Activated CD4-positive, alpha-beta T cell treated with anti-CD3 and anti-CD28 coated beads for 4 hours (primary cell): ENCODE measurements around the gene CD8A.
A peak's percentile ranks its signal among the peaks of the same experiment; 100 is the strongest.
"Not testable (repeated sequence)": the region's sequence is repeated elsewhere in the genome, so short reads cannot be mapped to it uniquely, and the experiment has no call there.

Experiments used
- DNase-seq, 2 donors: peaks; one replicate each; pipeline ENCODE4 v3.0.0-alpha.2; 2020

The CD8A gene

DNA sequence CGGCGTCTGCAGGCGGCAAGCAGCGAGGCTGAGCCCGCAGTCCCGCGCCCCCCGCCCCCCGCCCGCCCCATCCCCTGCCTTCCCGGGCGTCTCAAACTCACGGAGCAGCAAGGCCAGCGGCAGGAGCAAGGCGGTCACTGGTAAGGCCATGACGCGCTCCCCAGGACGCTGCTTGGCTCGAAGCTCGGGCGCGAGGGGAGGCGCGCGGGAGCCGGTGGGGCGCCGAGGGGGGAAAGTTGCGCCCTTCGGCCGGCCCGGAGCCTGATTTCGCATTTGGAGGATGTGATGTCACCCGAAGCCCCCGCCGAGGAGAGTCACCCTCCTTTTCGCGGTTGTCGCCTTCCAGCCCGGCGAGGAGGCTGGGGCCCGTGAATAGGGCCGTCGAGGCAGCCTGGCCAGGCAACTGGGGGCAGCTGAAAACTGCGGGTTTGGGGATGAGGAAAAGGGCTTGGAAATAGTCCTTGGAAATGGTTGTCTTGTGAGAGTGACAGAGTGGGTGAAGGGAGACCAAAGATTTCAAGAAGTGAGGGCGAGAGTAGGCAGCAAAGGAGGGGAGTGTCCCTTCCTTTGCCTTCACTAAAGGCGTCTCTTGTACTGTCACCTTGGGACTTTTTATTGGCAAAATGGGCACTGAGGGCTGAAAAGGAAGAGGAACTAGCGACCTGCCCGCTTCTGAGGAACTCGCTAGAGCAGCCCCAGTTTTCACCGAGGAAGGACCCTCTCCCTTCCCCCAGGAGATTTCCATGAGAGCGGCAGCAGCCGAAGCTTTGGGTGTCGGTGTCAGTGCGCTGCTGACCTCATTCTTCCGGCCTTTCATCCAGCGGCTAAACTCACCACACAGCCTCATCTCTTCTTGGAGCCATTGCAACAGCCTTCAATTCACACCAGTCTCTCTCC lies at the start of gene CD8A:
CD8A (minus strand) TSS at position 238 of the 897 bp plus-strand sequence; CDS start at position 150, 88 bp downstream.
- DNase-seq, result no peak

GRCh38 chr2:86839871-86840548 lies 49.3 kb upstream of the CD8A start:
- not testable (repeated sequence) for DNase-seq

DNA sequence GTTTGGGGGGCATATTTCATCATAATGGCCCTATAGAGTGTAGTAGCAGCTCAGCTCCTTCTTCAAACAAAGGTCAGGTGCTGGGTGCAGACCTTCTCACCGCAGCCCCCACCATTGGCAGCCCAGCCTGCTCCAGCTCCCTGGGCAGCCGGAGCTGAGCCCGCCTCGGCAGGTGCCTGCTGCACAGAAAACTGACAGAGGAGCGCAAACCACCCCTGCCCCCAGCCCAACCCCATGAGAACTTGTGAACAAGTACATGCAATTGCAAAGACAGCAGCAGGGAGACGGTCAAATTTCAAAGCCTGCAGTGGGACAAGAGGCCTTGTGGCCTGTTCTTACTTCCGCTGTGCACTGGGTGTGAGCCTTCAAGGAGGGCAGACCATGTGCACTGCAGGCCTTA lies 48.7 kb upstream of the CD8A start:
- not testable (repeated sequence) for DNase-seq

- not testable (repeated sequence) for DNase-seq
Observed at GRCh38 chr2:86837714-86838113, 47.0 kb upstream of the CD8A start.

- DNase-seq, result peak; percentile 59 to 65
Observed at GRCh38 chr2:86836915-86837695, 46.4 kb upstream of the CD8A start.

DNA sequence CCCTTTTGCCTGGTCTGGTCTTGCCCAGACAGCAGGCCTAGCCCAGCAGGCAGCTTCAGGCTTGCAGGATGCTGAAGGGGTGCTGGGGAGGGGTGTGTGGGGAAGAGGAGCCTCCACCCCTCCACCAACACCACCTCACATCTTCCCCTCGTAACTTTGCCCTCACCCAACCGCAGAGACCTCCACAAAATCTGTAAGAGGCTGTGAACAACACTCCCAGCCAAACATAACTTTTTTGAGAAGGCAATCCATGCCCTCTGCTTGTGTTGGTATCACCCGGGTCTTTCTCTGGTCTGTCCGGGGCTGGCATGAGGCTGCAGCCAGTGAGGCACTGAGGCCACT lies 44.8 kb upstream of the CD8A start:
- not testable (repeated sequence) for DNase-seq

DNA sequence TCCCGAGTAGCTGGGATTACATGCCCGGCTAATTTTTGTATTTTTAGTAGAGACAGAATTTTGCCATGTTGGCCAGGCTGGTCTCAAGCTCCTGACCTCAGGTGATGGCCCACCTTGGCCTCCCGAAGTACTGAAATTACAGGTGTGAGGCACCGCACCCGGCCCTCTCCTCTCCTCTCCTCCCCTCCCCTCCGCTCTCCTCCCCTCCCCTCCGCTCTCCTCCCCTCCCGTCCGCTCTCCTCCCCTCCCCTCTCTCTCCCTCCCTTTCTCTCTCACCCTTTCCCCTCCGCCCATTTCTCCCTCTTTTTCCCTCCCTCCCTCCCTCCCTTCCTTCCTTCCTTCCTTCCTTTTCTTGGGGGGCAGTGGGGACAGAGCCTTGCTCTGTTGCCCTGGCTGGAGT lies 42.6 kb upstream of the CD8A start:
- DNase-seq, result no peak

GRCh38 chr2:86832334-86833096 lies 41.8 kb upstream of the CD8A start:
- DNase-seq, result no peak

GRCh38 chr2:86831537-86831936 lies 40.8 kb upstream of the CD8A start:
- DNase-seq, result no peak

DNA sequence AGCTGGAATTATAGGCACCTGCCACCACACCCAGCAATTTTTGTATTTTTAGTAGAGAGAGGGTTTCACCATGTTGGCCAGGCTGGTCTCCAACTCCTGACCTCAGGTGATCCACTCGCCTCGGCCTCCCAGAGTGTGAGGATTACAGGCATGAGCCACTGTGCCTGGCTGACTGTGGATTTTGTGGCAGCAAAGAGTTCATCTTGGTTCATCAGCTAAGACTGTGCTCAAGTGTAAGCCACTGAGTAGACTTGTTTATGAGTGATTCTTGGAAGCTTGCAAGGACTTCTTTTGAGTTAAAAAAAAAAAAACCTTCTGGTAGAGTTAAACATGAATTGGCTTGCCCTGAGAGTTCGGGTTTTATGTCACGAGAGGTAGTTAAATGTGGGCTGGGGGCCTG lies 36.2 kb upstream of the CD8A start:
- DNase-seq, result no peak

GRCh38 chr2:86825693-86826381 lies 35.1 kb upstream of the CD8A start:
- no peak for DNase-seq

GRCh38 chr2:86825036-86825692 lies 34.5 kb upstream of the CD8A start:
- no peak for DNase-seq

DNA sequence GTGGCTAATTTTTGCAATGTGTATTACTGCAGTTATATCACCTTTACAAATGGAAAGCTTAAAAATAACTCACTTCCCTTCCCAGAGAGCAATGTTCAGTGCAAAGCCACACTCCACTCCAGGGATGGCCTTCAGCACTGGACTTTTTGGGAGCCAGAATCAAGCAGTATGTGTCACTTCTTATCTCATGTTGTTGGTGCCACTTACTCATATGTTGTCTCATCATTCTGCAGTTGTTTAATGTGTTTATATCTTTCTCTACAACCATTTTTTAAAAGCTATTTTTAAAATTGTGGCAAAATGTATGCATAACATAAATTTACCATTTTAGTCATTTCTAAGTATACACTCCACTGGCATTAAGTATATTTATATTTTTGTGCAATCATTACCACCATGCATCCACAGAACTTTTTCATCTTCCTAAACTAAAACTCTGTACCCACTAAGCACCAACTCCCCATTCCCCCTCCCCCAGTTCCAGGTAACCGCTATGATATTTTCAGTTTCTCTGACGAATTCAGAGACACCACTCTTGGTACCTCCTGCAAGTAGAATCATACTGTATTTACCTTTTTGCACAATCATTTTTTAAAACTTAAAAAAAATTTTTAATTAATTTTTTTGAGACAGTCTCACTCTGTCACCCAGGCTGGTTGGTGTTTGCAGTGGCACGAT lies 32.1 kb upstream of the CD8A start:
- no peak for DNase-seq

GRCh38 chr2:86821842-86822241 lies 31.1 kb upstream of the CD8A start:
- no peak for DNase-seq

- DNase-seq, result no peak
Observed at GRCh38 chr2:86821306-86821705, 30.6 kb upstream of the CD8A start.

DNA sequence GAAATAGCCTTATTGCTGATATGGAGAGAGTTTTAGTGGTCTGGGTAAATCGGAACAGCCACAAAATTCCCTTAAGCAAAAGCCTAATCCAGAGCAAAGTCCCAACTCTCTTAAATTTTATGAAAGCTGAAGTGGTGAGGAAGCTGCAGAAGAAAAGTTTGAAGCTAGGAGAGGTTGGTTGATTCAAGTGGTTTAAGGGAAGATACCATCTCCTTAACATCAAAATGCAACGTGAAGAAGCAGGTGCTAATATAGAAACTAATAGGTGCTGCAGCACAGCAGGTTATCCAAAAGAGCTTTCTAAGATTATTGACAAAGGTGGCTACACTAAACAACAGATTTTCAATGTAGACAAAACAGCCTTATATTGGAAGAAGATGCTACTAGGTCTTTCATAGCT lies 28.2 kb upstream of the CD8A start:
- DNase-seq, result no peak

GRCh38 chr2:86818114-86818801 lies 27.5 kb upstream of the CD8A start:
- DNase-seq, result no peak

DNA sequence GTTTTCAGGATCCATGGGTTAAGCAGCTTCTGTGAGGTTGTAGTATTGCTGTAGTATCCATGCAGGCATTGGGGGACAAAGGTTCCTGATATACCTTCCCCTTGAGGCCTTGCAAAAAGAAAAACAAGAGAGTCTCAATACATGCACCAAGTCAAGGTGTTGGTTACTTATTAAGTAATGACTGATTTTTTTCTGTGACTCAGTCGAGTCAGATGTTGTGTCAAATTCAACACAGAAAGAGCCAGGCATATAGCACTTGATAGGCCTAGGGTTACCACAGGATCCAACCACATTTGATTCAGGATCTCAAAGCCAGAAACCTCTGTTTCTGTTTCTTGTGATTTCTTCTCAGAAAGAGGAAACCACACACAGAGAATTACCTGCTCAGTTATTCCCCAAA lies 24.9 kb upstream of the CD8A start:
- DNase-seq, result no peak

GRCh38 chr2:86809481-86810121 lies 18.9 kb upstream of the CD8A start:
- DNase-seq, result no peak
